Endothelial cell of umbilical vein (primary cell): ENCODE data around the gene TMEM130. TPM values are rescaled to one million over a fixed set of nuclear protein-coding genes. Genes with fewer than 3 reads are reported as not detected.

Source experiments
- BruUV-seq: library from RNA; stranded (reverse); fragments of 400-500 nt; replicated peaks from 2 replicates; lab custom pipeline; 2021; lab: Mats Ljungman, UMichigan
- CTCF ChIA-PET: fragments of 300-600, 350-600 bp; sonication (Branson Sonifier 250); formaldehyde crosslinking; loops from one replicate; lab custom pipeline; 2021; ENCODE audit warnings: antibody characterized with exemption, inconsistent platforms; lab: Charles Lee
- POLR2A ChIA-PET: fragments of 300-600, 350-600 bp; sonication (Branson Sonifier 250); formaldehyde crosslinking; loops from one replicate; lab custom pipeline; 2021; ENCODE audit warnings: antibody characterized with exemption, inconsistent platforms; lab: Charles Lee
- DNase-seq: peaks from one replicate; pipeline ENCODE4 v3.0.0-alpha.2; 2011; ENCODE audit warnings: low read depth, low spot score
- FAIRE-seq: peaks from 2 replicates; lab custom pipeline; 2011; peaks lifted over from hg19 to GRCh38; lab: Jason Lieb, UNC
- H2AFZ ChIP-seq: 2 replicates; pipeline ENCODE4 v1.6.0; 2012; ENCODE audit warnings: low read depth, low read length, control low read depth, inconsistent platforms
- H3K27ac ChIP-seq: 2 replicates; pipeline ENCODE4 v1.5.1; 2011; ENCODE audit warnings: low read depth, mild to moderate bottlenecking, control low read depth, low read length, moderate library complexity; ENCODE audit not compliant: insufficient read depth
- H3K27me3 ChIP-seq, 2 experiments: 2 replicates each; pipeline versions ENCODE4 v1.6.0 to v1.6.1; 2011; ENCODE audit warnings: low read length in 2 of 2, mixed read lengths in 1 of 2; ENCODE audit not compliant: control insufficient read depth in 2 of 2, insufficient read depth in 2 of 2
- H3K36me3 ChIP-seq, 2 experiments: 2 replicates in 1 of 2; 3 replicates in 1 of 2; pipeline ENCODE4 v1.5.1; 2011; ENCODE audit warnings: low read length in 2 of 2, mild to moderate bottlenecking in 1 of 2, moderate library complexity in 1 of 2; ENCODE audit not compliant: control insufficient read depth in 2 of 2, insufficient read depth in 2 of 2; ENCODE audit errors: extremely low read depth in 1 of 2
- H3K4me1 ChIP-seq: 3 replicates; pipeline ENCODE4 v1.5.1; 2011; ENCODE audit warnings: mild to moderate bottlenecking, low read length; ENCODE audit not compliant: control insufficient read depth, insufficient read depth; ENCODE audit errors: extremely low read depth
- H3K4me2 ChIP-seq: 2 replicates; pipeline ENCODE4 v1.6.1; 2011; ENCODE audit warnings: low read length, control low read depth, mixed read lengths; ENCODE audit not compliant: insufficient read depth
- H3K4me3 ChIP-seq, 3 experiments: fragments of 200-600 bp in 1 of 3; sonication (generic), shearing (Covaris generic) in 1 of 3; replicated peaks in 1 of 3; 2 replicates each; pipeline ENCODE4 v1.5.1; 2011 to 2016; ENCODE audit warnings: control low read depth in 3 of 3, low read length in 3 of 3, mild to moderate bottlenecking in 2 of 3, inconsistent platforms in 1 of 3, low read depth in 1 of 3, moderate library complexity in 1 of 3; ENCODE audit not compliant: insufficient read depth in 1 of 3
- H3K79me2 ChIP-seq: 2 replicates; pipeline ENCODE4 v1.6.0; 2012; ENCODE audit warnings: low read length, inconsistent platforms; ENCODE audit not compliant: control insufficient read depth, insufficient read depth
- H3K9ac ChIP-seq: replicated peaks from 2 replicates; pipeline ENCODE3; 2011; ENCODE audit warnings: low read length, control low read depth; ENCODE audit not compliant: insufficient read depth; ENCODE audit errors: extremely low read depth
- H3K9me1 ChIP-seq: replicated peaks from 3 replicates; pipeline ENCODE4 v1.6.0; 2011; ENCODE audit warnings: mild to moderate bottlenecking, low read length; ENCODE audit not compliant: control insufficient read depth, insufficient read depth; ENCODE audit errors: extremely low read depth
- H3K9me3 ChIP-seq: replicated peaks from 2 replicates; pipeline ENCODE4 v1.5.1; 2012; ENCODE audit warnings: low read length, inconsistent platforms; ENCODE audit not compliant: control insufficient read depth, insufficient read depth
- H4K20me1 ChIP-seq: replicated peaks from 2 replicates; pipeline ENCODE3; 2011; ENCODE audit warnings: mild to moderate bottlenecking, low read length; ENCODE audit not compliant: control insufficient read depth, insufficient read depth; ENCODE audit errors: extremely low read depth
- CTCF ChIP-seq, 2 donors: IDR thresholded peaks; 1 replicate in 1 of 2; 2 replicates in 1 of 2; pipeline ENCODE4 v1.5.1; 2011; ENCODE audit warnings: low read length in 2 of 2, mild to moderate bottlenecking in 2 of 2, moderate library complexity in 2 of 2, control low read depth in 1 of 2, inconsistent platforms in 1 of 2, low read depth in 1 of 2; ENCODE audit not compliant: insufficient read depth in 1 of 2; ENCODE audit errors: extremely low read depth in 1 of 2
- EZH2 ChIP-seq: IDR thresholded peaks from 2 replicates; pipeline ENCODE4 v1.6.1; 2012; ENCODE audit warnings: borderline replicate concordance, low read depth, mild to moderate bottlenecking, moderate library complexity, low read length, inconsistent platforms; ENCODE audit not compliant: severe bottlenecking
- FOS ChIP-seq: IDR thresholded peaks from 2 replicates; pipeline ENCODE4 v1.6.1; 2011; ENCODE audit warnings: mild to moderate bottlenecking, low read length, moderate library complexity, borderline replicate concordance; ENCODE audit not compliant: insufficient read depth
- GATA2 ChIP-seq: IDR thresholded peaks from 2 replicates; pipeline ENCODE4 v1.7.0; 2011; ENCODE audit warnings: low read depth, mild to moderate bottlenecking, moderate library complexity, mixed read lengths, low read length; ENCODE audit not compliant: insufficient read length, insufficient read depth
- JUN ChIP-seq: IDR thresholded peaks from 2 replicates; pipeline ENCODE4 v1.6.1; 2011; ENCODE audit warnings: borderline replicate concordance, low read depth; ENCODE audit not compliant: insufficient read length, insufficient read depth
- MAX ChIP-seq: IDR thresholded peaks from 2 replicates; pipeline ENCODE4 v1.6.1; 2011; ENCODE audit not compliant: insufficient read depth, insufficient read length
- MYC ChIP-seq: IDR thresholded peaks from one replicate; pipeline ENCODE4 v1.6.1; 2011; ENCODE audit warnings: mild to moderate bottlenecking, low read depth, low read length
- POLR2A ChIP-seq: IDR thresholded peaks from 2 replicates; pipeline ENCODE4 v1.6.1; 2012; ENCODE audit warnings: low read depth, mild to moderate bottlenecking, control low read depth, low read length
- POLR2AphosphoS5 ChIP-seq: IDR thresholded peaks from 2 replicates; pipeline ENCODE4 v1.6.1; 2012; ENCODE audit warnings: low read depth, mild to moderate bottlenecking, control low read depth, low read length, moderate library complexity; ENCODE audit not compliant: insufficient read depth
- dilution Hi-C: fragments of 300-500 bp; cut with MboI; formaldehyde crosslinking; loops from one replicate; pipeline ENCODE4 v1.15.0; 2019; ENCODE audit warnings: low sequenced_read_pairs; ENCODE audit not compliant: extremely low pct_ligation_motif_present
- intact Hi-C: fragments of 100-400 bp; cut with micrococcal nuclease; formaldehyde crosslinking; loops from one replicate; pipeline ENCODE4 v1.10.0; 2022
- polyA plus RNA-seq, 4 experiments: library from polyadenylated mRNA; depleted of rRNA in 3 of 4; stranded (reverse) in 3 of 4; unstranded in 1 of 4; fragments of >200 nt; gene quantifications; 2 replicates each; pipeline versions ENCODE4 v1.2.1 to v1.2.3, GENCODE V29; 2011 to 2012; ENCODE audit warnings: missing spikeins in 1 of 4
- total RNA-seq: library from RNA; stranded (reverse); gene quantifications from 2 replicates; pipeline ENCODE4 v1.2.3, GENCODE V29; 2021

The TMEM130 gene
- total and polyA plus RNA-seq, 2 donors (not counting 3 experiments of a cell fraction or from before 2014, with no cell fraction given), result not detected

- Histone ChIP-seq H3K4me3 (no peak overlapping the region), H3K4me1 (no peaks in the 10 kb centered on the region), H4K20me1 (no peaks in the 10 kb centered on the region), H3K4me2 (no peak overlapping the region), H3K27ac (no peak overlapping the region), H3K27me3 (no peaks in the 10 kb centered on the region), H3K9ac (no peak overlapping the region), H3K36me3 (no peaks in the 10 kb centered on the region), H2AFZ (no peak overlapping the region), H3K9me3 (no peaks in the 10 kb centered on the region), H3K79me2 (no peaks in the 10 kb centered on the region), H3K9me1 (no peaks in the 10 kb centered on the region)
- ChIA-PET CTCF (interaction anchor here (0.6 to 4.5 kb wide), 21 partner anchors 10 to 818 kb away, joined by 3 to 97 read pairs (median 4); partner anchors contain the start of gene TRRAP), POLR2A (no interaction called here)
- DNase-seq (peak; percentile 18), FAIRE-seq (no peak)
- TF ChIP-seq CTCF (IDR thresholded peaks at IDR 0.05; ENCODE audit: extremely low read depth in 1 of 2, insufficient read depth in 1 of 2, low read depth in 1 of 2, low read length in 2 of 2) (peak; percentile 63 to 70), FOS (no peak)
- intact Hi-C loops, result loop anchor here (1.0 to 10.0 kb wide), 3 partner anchors 41 to 537 kb away; no protein-coding TSS in a partner anchor
- dilution Hi-C loops, result no loop called here
- BruUV-seq, result no TSS peak
Observed at GRCh38 chr7:98831641-98832221, 38.1 kb downstream of the TMEM130 start.

- no peaks in the 10 kb centered on the region for H3K36me3 ChIP-seq
- no peak overlapping the region for H3K4me3 ChIP-seq
- DNase-seq (no peak), FAIRE-seq (no peak)
- no TSS peak for BruUV-seq
- no peak overlapping the region for H3K9ac ChIP-seq
- intact Hi-C loops, result loop anchor here (1.0 to 10.0 kb wide), 3 partner anchors 41 to 536 kb away; no protein-coding TSS in a partner anchor
- no peaks in the 10 kb centered on the region for H3K9me1 ChIP-seq
- ChIA-PET POLR2A (no interaction called here), CTCF (interaction anchor here (0.6 to 4.5 kb wide), 19 partner anchors 9 to 817 kb away, joined by 3 to 97 read pairs (median 4); partner anchors contain the start of gene TRRAP)
- TF ChIP-seq POLR2A (no peak), GATA2 (no peak), FOS (no peak), JUN (no peak), POLR2AphosphoS5 (no peak), CTCF (IDR thresholded peaks at IDR 0.05; ENCODE audit: extremely low read depth in 1 of 2, insufficient read depth in 1 of 2, low read depth in 1 of 2, low read length in 2 of 2) (no peak), MAX (no peak), EZH2 (no peak), MYC (no peak)
- no peaks in the 10 kb centered on the region for H3K9me3 ChIP-seq
- H3K4me2 ChIP-seq, result no peak overlapping the region
- no peaks in the 10 kb centered on the region for H3K27me3 ChIP-seq
- H3K79me2 ChIP-seq, result no peaks in the 10 kb centered on the region
- H3K27ac ChIP-seq, result no peak overlapping the region
- dilution Hi-C loops, result no loop called here
- no peak overlapping the region for H2AFZ ChIP-seq
- H3K4me1 ChIP-seq, result no peaks in the 10 kb centered on the region
- no peaks in the 10 kb centered on the region for H4K20me1 ChIP-seq
Observed at GRCh38 chr7:98830972-98831548, 38.8 kb downstream of the TMEM130 start.
